ENCODE measurements around the gene ABTB2.

DNA sequence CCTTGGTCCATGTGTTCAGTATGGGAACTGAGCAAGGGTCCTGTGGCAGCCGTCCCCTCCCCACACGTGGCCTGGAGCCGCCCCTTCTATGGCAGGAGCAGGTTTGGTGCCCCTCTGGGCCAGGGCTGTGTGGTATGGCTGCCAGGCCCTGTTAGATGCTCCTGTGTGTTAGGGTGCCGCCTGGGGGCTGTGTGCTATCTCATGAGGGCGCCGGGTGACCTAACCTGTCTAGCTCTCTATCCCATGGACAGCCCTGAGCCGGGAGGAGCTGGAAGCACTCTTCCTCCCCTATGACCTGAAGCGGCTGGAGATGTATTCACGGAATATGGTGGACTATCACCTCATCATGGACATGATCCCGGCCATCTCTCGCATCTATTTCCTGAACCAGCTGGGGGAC, 217.7 kb downstream of the ABTB2 start:
- TF ChIP-seq, protein P1, sequence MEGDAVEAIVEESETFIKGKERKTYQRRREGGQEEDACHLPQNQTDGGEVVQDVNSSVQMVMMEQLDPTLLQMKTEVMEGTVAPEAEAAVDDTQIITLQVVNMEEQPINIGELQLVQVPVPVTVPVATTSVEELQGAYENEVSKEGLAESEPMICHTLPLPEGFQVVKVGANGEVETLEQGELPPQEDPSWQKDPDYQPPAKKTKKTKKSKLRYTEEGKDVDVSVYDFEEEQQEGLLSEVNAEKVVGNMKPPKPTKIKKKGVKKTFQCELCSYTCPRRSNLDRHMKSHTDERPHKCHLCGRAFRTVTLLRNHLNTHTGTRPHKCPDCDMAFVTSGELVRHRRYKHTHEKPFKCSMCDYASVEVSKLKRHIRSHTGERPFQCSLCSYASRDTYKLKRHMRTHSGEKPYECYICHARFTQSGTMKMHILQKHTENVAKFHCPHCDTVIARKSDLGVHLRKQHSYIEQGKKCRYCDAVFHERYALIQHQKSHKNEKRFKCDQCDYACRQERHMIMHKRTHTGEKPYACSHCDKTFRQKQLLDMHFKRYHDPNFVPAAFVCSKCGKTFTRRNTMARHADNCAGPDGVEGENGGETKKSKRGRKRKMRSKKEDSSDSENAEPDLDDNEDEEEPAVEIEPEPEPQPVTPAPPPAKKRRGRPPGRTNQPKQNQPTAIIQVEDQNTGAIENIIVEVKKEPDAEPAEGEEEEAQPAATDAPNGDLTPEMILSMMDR (IDR thresholded peaks at IDR 0.05) = no peak
- TF ChIP-seq POLR2A (IDR thresholded peaks at IDR 0.05) = no peak

All from body of pancreas (tissue), 4 donors.